Mucosa of gallbladder (tissue), 1 donor: ENCODE measurements around the gene C11orf65. TPM values are rescaled to one million over a fixed set of nuclear protein-coding genes. Genes with fewer than 3 reads are reported as not detected.

Source experiments
- DNase-seq: peaks from one replicate; pipeline ENCODE4 v3.0.0-alpha.2; 2020; ENCODE audit warnings: low spot score
- total RNA-seq: library from RNA; stranded (reverse); gene quantifications from one replicate; pipeline ENCODE4 v1.2.1, GENCODE V29; 2021
- donor health status: DM: no; HTN: no; CAD: no.

Gene C11orf65
- total RNA-seq, 1 donor from 2014 or later, result 0.58 TPM

DNA sequence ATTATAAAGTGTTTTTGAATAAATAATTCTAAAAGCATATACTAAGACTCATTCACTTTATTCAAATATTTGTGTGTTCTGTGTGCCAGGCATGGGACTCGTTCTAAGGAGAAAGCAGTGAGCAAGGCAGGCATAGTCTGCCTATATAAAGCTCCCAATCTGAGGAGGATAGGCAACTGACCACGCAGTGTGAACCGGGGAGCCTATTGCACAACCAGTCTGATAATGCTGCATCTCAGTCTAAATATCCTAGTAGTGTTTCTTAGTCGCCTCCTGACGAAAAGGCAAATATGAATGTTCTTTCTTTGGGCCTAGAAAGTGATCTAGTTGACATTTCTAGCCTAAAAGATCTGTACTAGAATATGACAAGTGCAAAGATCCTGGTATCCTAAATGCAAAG is 98.3 kb downstream of the C11orf65 start:
- no peak for DNase-seq

DNA sequence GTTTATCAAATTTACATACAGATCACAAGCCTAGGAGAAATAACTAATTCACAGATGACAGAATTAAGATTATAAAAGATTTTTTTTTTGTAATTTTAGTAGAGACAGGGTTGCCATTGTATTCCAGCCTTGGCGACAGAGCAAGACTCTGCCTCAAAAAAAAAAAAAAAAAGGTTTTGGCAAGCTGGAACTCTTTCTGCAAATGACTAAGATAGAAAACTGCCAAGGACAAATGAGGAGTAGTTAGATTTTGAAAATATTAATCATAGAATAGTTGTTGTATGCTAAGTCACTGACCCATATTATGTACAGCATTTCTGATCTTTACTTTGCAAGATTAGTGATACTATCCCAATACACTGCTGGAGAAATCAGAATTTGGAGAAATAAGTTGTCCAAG is 99.2 kb downstream of the C11orf65 start:
- DNase-seq, result no peak

DNA sequence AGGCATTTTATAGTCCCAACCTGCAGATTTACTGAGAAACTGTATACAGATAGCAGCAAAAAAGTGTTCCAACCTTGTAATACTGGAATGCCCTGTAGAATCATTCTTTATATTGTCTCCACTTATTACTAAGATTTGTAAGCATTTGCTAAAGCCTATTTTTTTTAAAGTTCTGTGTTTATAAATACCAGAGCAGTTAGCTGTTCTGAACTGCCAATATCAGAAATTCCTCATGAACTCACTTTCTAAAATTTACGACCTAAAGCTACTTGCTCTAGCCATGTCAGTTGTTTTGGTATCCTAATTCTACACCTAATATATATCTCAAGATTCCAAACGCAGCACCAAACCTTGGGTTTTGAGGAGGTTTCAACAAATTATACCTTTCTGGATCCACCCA is 103.2 kb downstream of the C11orf65 start:
- DNase-seq, result no peak

- DNase-seq, result no peak
Measured at GRCh38 chr11:108351468-108351867, 115.9 kb downstream of the C11orf65 start.

- no peak for DNase-seq
Measured at GRCh38 chr11:108346451-108346850, 120.9 kb downstream of the C11orf65 start.

DNA sequence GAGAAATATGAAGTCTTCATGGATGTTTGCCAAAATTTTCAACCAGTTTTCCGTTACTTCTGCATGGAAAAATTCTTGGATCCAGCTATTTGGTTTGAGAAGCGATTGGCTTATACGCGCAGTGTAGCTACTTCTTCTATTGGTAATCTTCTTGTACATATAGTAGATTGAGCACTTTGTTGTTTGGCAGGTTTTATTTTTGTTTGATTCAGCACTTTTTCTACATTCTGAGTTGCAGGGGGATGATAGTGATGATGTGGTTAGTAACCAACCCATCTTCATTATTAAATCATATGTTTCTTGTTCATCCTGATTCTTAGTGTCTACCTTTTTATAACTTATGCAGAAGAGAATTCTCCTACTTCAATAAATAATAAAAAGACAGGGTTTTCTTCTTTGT is 121.6 kb downstream of the C11orf65 start:
- DNase-seq, result no peak

DNA sequence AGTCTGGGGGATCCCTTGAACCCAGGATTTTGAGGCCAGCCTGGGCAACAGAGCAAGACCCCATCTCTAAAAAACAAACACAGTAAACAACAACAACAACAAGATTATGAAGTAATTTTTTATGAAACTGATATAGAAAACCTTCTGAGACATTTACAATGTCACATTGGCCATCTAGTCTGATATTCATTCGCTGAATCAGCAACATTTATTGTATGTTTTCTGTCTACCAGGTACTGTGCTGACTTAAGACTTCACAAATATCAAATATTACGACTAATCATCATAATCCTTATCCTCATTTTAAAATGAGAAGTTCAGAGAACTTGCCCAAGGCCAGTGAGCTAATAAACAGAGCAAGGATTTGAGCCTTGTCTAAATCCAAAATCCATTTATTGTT is 123.6 kb downstream of the C11orf65 start:
- DNase-seq, result no peak

GRCh38 chr11:108341654-108342053 is 125.7 kb downstream of the C11orf65 start:
- DNase-seq, result no peak

GRCh38 chr11:108340973-108341372 is 126.4 kb downstream of the C11orf65 start:
- no peak for DNase-seq

DNA sequence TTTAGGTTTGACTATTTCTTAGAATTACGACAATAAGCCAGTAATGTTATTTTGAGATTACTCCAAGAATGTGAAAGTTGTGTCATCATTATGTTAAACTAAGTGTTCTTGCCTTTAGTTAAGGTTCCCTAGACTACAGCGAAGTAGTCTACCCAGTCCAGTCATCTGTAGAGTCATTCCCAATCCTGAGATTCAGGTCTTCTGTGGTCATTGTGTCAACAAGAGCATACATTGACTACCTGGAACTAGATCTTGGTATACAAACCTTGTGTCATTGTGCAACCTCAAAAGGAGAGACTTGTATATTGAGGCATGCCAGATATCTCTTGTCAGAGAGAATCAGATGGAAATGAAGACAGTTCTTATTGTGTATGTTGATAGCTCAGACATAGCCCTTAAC is 128.6 kb downstream of the C11orf65 start:
- no peak for DNase-seq

DNA sequence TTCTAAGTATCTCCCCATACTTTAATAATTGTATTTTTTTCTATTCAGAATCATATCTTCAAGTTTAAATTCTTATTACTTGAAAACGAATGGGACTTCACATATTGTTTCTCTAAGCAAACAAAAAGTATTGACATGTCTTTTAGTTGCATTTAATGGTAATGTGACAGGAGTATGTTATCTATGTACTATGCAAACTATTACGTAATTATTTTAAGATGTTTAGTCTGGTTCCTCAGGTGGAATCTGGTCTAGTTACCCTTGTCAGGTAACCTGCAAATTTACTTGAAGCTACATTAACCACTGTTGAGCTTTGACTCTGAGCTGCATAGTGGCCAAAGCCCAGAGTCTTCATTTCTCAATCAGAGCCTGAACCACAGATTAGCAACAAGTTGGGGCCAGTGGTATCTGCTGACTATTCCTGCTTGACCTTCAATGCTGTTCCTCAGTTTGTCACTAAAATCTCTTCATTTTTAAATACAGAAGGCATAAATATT is 133.9 kb downstream of the C11orf65 start:
- DNase-seq, result no peak

Other genes with a start within 250 kb of the C11orf65 start
- gene NPAT, start 244.9 kb downstream of the C11orf65 start, total RNA-seq, result 12.5 TPM
- gene ATM, start 244.5 kb downstream of the C11orf65 start, total RNA-seq, result 68.1 TPM
- gene POGLUT3, start 30.9 kb upstream of the C11orf65 start, total RNA-seq, result 21.6 TPM
- gene EXPH5, start 126.2 kb upstream of the C11orf65 start, total RNA-seq, result 5.6 TPM
- gene DDX10, start 197.5 kb upstream of the C11orf65 start, total RNA-seq, result 18.4 TPM